Measurements from ENCODE around the gene HECTD3. TPM values are rescaled to one million over a fixed set of nuclear protein-coding genes. Genes with fewer than 3 reads are reported as not detected.
"Not testable (repeated sequence)": the region's sequence is repeated elsewhere in the genome, so short reads cannot be mapped to it uniquely, and the experiment has no call there.

HECTD3 gene
- total RNA-seq, 1 experiment from 2014 or later = 13.6 TPM

GRCh38 chr1:45014321-45015028 is 3.4 kb upstream of the HECTD3 start:
- DNase-seq (ENCODE audit: extremely low read depth, low read depth) = peak; percentile 69

- no peak for DNase-seq (ENCODE audit: extremely low read depth, low read depth)
Measured at GRCh38 chr1:45013551-45014209, 2.6 kb upstream of the HECTD3 start.

- DNase-seq (ENCODE audit: extremely low read depth, low read depth) = peak; percentile 24
Measured at GRCh38 chr1:45012639-45013278, 1.6 kb upstream of the HECTD3 start.

GRCh38 chr1:45011837-45012638 is 914 bp upstream of the HECTD3 start, which contains the start of gene UROD:
UROD (plus strand) TSS chr1:45012254; CDS start chr1:45012266, 12 bp downstream.
- peak; percentile 91 for DNase-seq (ENCODE audit: extremely low read depth, low read depth)

GRCh38 chr1:45009956-45010854 is 919 bp downstream of the HECTD3 start:
- DNase-seq (ENCODE audit: extremely low read depth, low read depth) = no peak

- no peak for DNase-seq (ENCODE audit: extremely low read depth, low read depth)
Measured at GRCh38 chr1:45009296-45009865, 1.7 kb downstream of the HECTD3 start.

- DNase-seq (ENCODE audit: extremely low read depth, low read depth) = no peak
Measured at GRCh38 chr1:45008516-45008915, 2.6 kb downstream of the HECTD3 start.

GRCh38 chr1:45008076-45008475 is 3.0 kb downstream of the HECTD3 start:
- no peak for DNase-seq (ENCODE audit: extremely low read depth, low read depth)

- DNase-seq (ENCODE audit: extremely low read depth, low read depth) = no peak
Measured at GRCh38 chr1:45007311-45007710, 3.8 kb downstream of the HECTD3 start.

GRCh38 chr1:45005761-45006160 is 5.4 kb downstream of the HECTD3 start:
- no peak for DNase-seq (ENCODE audit: extremely low read depth, low read depth)

GRCh38 chr1:45004281-45004920 is 6.7 kb downstream of the HECTD3 start:
- DNase-seq (ENCODE audit: extremely low read depth, low read depth) = no peak

GRCh38 chr1:45003741-45004140 is 7.4 kb downstream of the HECTD3 start:
- DNase-seq (ENCODE audit: extremely low read depth, low read depth) = no peak

- no peak for DNase-seq (ENCODE audit: extremely low read depth, low read depth)
Measured at GRCh38 chr1:45002650-45003645, 8.2 kb downstream of the HECTD3 start.

GRCh38 chr1:45001576-45001975 is 9.5 kb downstream of the HECTD3 start:
- not testable (repeated sequence) for DNase-seq (ENCODE audit: extremely low read depth, low read depth)

GRCh38 chr1:45001011-45001481 is 10.1 kb downstream of the HECTD3 start:
- DNase-seq (ENCODE audit: extremely low read depth, low read depth) = no peak

- no peak for DNase-seq (ENCODE audit: extremely low read depth, low read depth)
Measured at GRCh38 chr1:44999232-44999631, 11.9 kb downstream of the HECTD3 start.

- no peak for DNase-seq (ENCODE audit: extremely low read depth, low read depth)
Measured at GRCh38 chr1:44995467-44996238, 15.5 kb downstream of the HECTD3 start.
